Mesenchymal stem cell (in vitro differentiated cells and primary cell): ENCODE measurements around the gene TP53INP2.

Experiments used
- DNase-seq: peaks from one replicate; pipeline ENCODE4 v3.0.0-alpha.2; 2013
- H2AFZ ChIP-seq: one replicate; pipeline ENCODE4 v1.6.1; 2013; ENCODE audit warnings: low read depth, mild to moderate bottlenecking, control low read depth, inconsistent platforms, low read length, moderate library complexity
- H2AK5ac ChIP-seq: 2 replicates; pipeline ENCODE4 v1.6.1; 2013; ENCODE audit warnings: low read length, moderate library complexity, mild to moderate bottlenecking, inconsistent platforms; ENCODE audit not compliant: severe bottlenecking
- H2BK120ac ChIP-seq: one replicate; pipeline ENCODE4 v1.6.1; 2013; ENCODE audit warnings: low read depth, mild to moderate bottlenecking, inconsistent platforms, low read length, moderate library complexity
- H2BK12ac ChIP-seq, 2 experiments: one replicate each; pipeline ENCODE4 v1.6.1; 2013; ENCODE audit warnings: inconsistent platforms in 2 of 2, low read length in 2 of 2, mild to moderate bottlenecking in 2 of 2, moderate library complexity in 2 of 2, control low read depth in 1 of 2
- H2BK15ac ChIP-seq: one replicate; pipeline ENCODE4 v1.6.1; 2013; ENCODE audit warnings: mild to moderate bottlenecking, low read depth, inconsistent platforms; ENCODE audit not compliant: poor library complexity, severe bottlenecking
- H2BK5ac ChIP-seq: 2 replicates; pipeline ENCODE4 v1.6.1; 2013; ENCODE audit warnings: low read depth, mild to moderate bottlenecking, low read length, control low read depth, inconsistent platforms; ENCODE audit not compliant: poor library complexity, severe bottlenecking
- H3K14ac ChIP-seq, 2 experiments: one replicate each; pipeline ENCODE4 v1.6.1; 2013; ENCODE audit warnings: inconsistent platforms in 2 of 2, low read length in 2 of 2, control low read depth in 1 of 2, mild to moderate bottlenecking in 1 of 2, moderate library complexity in 1 of 2
- H3K18ac ChIP-seq, 2 experiments: one replicate each; pipeline ENCODE4 v1.6.1; 2013; ENCODE audit warnings: inconsistent platforms in 2 of 2, low read length in 2 of 2, control low read depth in 1 of 2, low read depth in 1 of 2, mild to moderate bottlenecking in 1 of 2
- H3K23ac ChIP-seq, 2 experiments: one replicate each; pipeline ENCODE4 v1.6.1; 2013; ENCODE audit warnings: inconsistent platforms in 2 of 2, low read length in 2 of 2, mild to moderate bottlenecking in 2 of 2, moderate library complexity in 2 of 2, control low read depth in 1 of 2
- H3K27ac ChIP-seq: 2 replicates; pipeline ENCODE4 v1.5.1; 2013; ENCODE audit warnings: mild to moderate bottlenecking, moderate library complexity, low read length, control low read depth, inconsistent platforms; ENCODE audit not compliant: poor library complexity, severe bottlenecking
- H3K27me3 ChIP-seq, 2 experiments: 2 replicates each; pipeline versions ENCODE4 v1.6.1 to v1.7.0; 2013; ENCODE audit warnings: low read length in 2 of 2, mild to moderate bottlenecking in 2 of 2, moderate library complexity in 2 of 2, control low read depth in 1 of 2, inconsistent platforms in 1 of 2; ENCODE audit not compliant: control insufficient read depth in 1 of 2, insufficient read depth in 1 of 2
- H3K36me3 ChIP-seq, 2 experiments: 2 replicates each; pipeline versions ENCODE4 v1.6.1 to v1.7.0; 2013; ENCODE audit warnings: low read length in 2 of 2, control low read depth in 1 of 2, inconsistent platforms in 1 of 2, low read depth in 1 of 2, mild to moderate bottlenecking in 1 of 2; ENCODE audit not compliant: insufficient read depth in 2 of 2, control insufficient read depth in 1 of 2
- H3K4ac ChIP-seq, 2 experiments: one replicate each; pipeline ENCODE4 v1.6.1; 2013; ENCODE audit warnings: inconsistent platforms in 2 of 2, low read length in 2 of 2, mild to moderate bottlenecking in 2 of 2, moderate library complexity in 2 of 2, control low read depth in 1 of 2, low read depth in 1 of 2
- H3K4me1 ChIP-seq: 2 replicates; pipeline ENCODE4 v1.6.1; 2013; ENCODE audit warnings: low read depth, low read length, control low read depth; ENCODE audit not compliant: control insufficient read depth, insufficient read depth
- H3K4me2 ChIP-seq: 2 replicates; pipeline ENCODE4 v1.6.1; 2013; ENCODE audit warnings: low read length, mild to moderate bottlenecking, inconsistent platforms; ENCODE audit not compliant: poor library complexity, severe bottlenecking
- H3K4me3 ChIP-seq, 2 experiments: 2 replicates each; pipeline versions ENCODE4 v1.5.1 to v1.7.0; 2013; ENCODE audit warnings: low read length in 2 of 2, mild to moderate bottlenecking in 2 of 2, control low read depth in 1 of 2, low read depth in 1 of 2; ENCODE audit not compliant: insufficient read depth in 1 of 2
- H3K79me1 ChIP-seq: replicated peaks from 2 replicates; pipeline ENCODE4 v1.6.1; 2013; ENCODE audit warnings: mild to moderate bottlenecking, control low read depth, low read length, inconsistent platforms; ENCODE audit not compliant: poor library complexity, severe bottlenecking
- H3K9ac ChIP-seq: 2 replicates; pipeline ENCODE4 v1.7.0; 2013; ENCODE audit warnings: mild to moderate bottlenecking, low read length, moderate library complexity
- H3K9me3 ChIP-seq: 2 replicates; pipeline ENCODE4 v1.7.0; 2013; ENCODE audit warnings: mild to moderate bottlenecking, low read length; ENCODE audit not compliant: control insufficient read depth
- H4K8ac ChIP-seq: one replicate; pipeline ENCODE4 v1.6.1; 2013; ENCODE audit warnings: inconsistent platforms, mild to moderate bottlenecking, low read length, moderate library complexity
- H4K91ac ChIP-seq: one replicate; pipeline ENCODE4 v1.6.1; 2013; ENCODE audit warnings: mild to moderate bottlenecking, low read length, inconsistent platforms
- WGBS: methylation state at CpG from one replicate; pipeline ENCODE4 v1.1.7; 2013; ENCODE audit warnings: mixed read lengths; 5-methylcytosine and 5-hydroxymethylcytosine counted together

TP53INP2 gene

GRCh38 chr20:34689486-34689885 lies 14.7 kb upstream of the TP53INP2 start:
- Histone ChIP-seq H3K4ac (no peak overlapping the region), H3K27ac (no peak overlapping the region), H3K36me3 (no peaks in the 10 kb centered on the region), H3K4me2 (no peak overlapping the region), H3K9ac (no peak overlapping the region), H2BK5ac (no peak overlapping the region), H2AK5ac (no peak overlapping the region), H4K91ac (no peak overlapping the region), H3K79me1 (no peaks in the 10 kb centered on the region), H2BK12ac (no peak overlapping the region), H4K8ac (peak overlapping the region; percentile 7), H3K18ac (no peak overlapping the region), H3K23ac (no peak overlapping the region), H3K27me3 (no peaks in the 10 kb centered on the region), H2AFZ (no peak overlapping the region), H3K4me1 (no peaks in the 10 kb centered on the region), H3K14ac (no peak overlapping the region), H3K9me3 (no peaks in the 10 kb centered on the region), H3K4me3 (no peak overlapping the region), H2BK120ac (no peak overlapping the region), H2BK15ac (no peak overlapping the region)
- DNase-seq: peak; percentile 48
- WGBS: 67% methylated on average over 2 of the region's 2 CpGs

GRCh38 chr20:34691838-34692237 lies 12.3 kb upstream of the TP53INP2 start:
- Histone ChIP-seq H2BK15ac (no peak overlapping the region), H2BK120ac (no peak overlapping the region), H3K4me3 (no peak overlapping the region), H3K4me1 (no peaks in the 10 kb centered on the region), H3K4ac (no peak overlapping the region), H3K9me3 (no peaks in the 10 kb centered on the region), H4K8ac (no peak overlapping the region), H3K4me2 (no peak overlapping the region), H4K91ac (no peak overlapping the region), H3K18ac (no peak overlapping the region), H2AK5ac (no peak overlapping the region), H2BK12ac (no peak overlapping the region), H3K27ac (no peak overlapping the region), H3K79me1 (no peaks in the 10 kb centered on the region), H3K14ac (no peak overlapping the region), H3K9ac (no peak overlapping the region), H3K27me3 (no peaks in the 10 kb centered on the region), H3K23ac (no peak overlapping the region), H2BK5ac (no peak overlapping the region), H2AFZ (no peak overlapping the region), H3K36me3 (no peaks in the 10 kb centered on the region)
- WGBS: 87% methylated on average over 2 of the region's 3 CpGs
- no peak for DNase-seq

- Histone ChIP-seq H3K4me1 (no peaks in the 10 kb centered on the region), H3K9ac (no peak overlapping the region), H3K27me3 (peaks cover 0 to 8% of the 10 kb centered on the region in 2 experiments), H2AK5ac (no peak overlapping the region), H2BK5ac (no peak overlapping the region), H3K23ac (no peak overlapping the region), H4K91ac (no peak overlapping the region), H3K14ac (no peak overlapping the region), H3K4ac (no peak overlapping the region), H3K27ac (no peak overlapping the region), H3K79me1 (no peaks in the 10 kb centered on the region), H3K4me3 (no peak overlapping the region), H3K36me3 (no peaks in the 10 kb centered on the region), H2BK120ac (no peak overlapping the region), H3K9me3 (no peaks in the 10 kb centered on the region), H2BK15ac (no peak overlapping the region), H2BK12ac (peak overlapping the region in 1 of 2 experiments; percentile 37), H3K18ac (no peak overlapping the region), H4K8ac (no peak overlapping the region), H3K4me2 (no peak overlapping the region), H2AFZ (no peak overlapping the region)
- WGBS: 65% methylated on average over 4 of the region's 4 CpGs
- DNase-seq: no peak
Measured at GRCh38 chr20:34693414-34693813, 10.7 kb upstream of the TP53INP2 start.

DNA sequence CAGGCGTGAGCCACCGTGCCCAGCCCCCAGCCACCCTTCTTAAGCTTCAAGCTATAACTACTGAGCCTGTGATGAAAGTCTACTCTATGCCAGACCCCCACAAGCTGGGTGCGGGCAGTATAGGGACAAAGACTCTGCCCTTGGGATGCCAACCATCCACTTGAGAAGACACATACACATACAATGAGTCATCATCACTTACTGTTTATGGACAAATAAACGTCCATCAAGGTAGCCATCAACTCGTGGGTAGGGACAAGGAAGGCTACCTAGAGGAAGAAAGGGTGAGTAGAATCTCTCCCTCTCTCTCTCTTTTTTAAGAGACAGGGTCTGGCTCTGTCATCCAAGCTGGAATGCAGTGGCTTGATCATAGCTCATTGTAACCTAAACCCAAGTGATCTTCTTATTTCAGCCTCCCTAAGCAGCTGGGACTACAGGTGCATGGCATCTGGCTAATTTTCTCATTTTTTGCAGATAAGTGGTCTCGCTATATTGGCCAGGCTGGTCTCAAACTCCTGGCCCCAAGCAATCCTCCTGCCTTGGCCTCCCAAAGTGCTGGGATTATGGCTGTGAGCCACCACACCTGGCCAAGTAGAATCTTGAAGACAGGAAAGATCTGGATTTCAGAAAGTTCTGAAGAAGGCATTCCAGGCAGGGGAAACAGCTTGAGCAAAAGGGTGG lies 2.6 kb upstream of the TP53INP2 start:
- H3K18ac ChIP-seq: no peak overlapping the region
- WGBS: 66% methylated on average over 6 of the region's 6 CpGs

More for the DNA sequence above, 2.6 kb upstream of the TP53INP2 start:
- no peak overlapping the region for H2AK5ac ChIP-seq
- no peaks in the 10 kb centered on the region for H3K9me3 ChIP-seq
- H3K36me3 ChIP-seq: no peaks in the 10 kb centered on the region
- no peak overlapping the region for H2BK5ac ChIP-seq
- H2AFZ ChIP-seq: no peak overlapping the region
- H2BK15ac ChIP-seq: no peak overlapping the region
- no peak overlapping the region for H4K8ac ChIP-seq
- no peak overlapping the region for H3K4me3 ChIP-seq
- no peak overlapping the region for H4K91ac ChIP-seq
- no peak overlapping the region for H2BK120ac ChIP-seq
- H3K79me1 ChIP-seq: peaks cover 3% of the 10 kb centered on the region
- no peak overlapping the region for H3K9ac ChIP-seq
- no peak overlapping the region for H3K27ac ChIP-seq
- no peak overlapping the region for H3K14ac ChIP-seq
- no peak overlapping the region for H3K4ac ChIP-seq
- peaks cover 0 to 22% of the 10 kb centered on the region in 2 experiments for H3K27me3 ChIP-seq
- no peak for DNase-seq
- no peak overlapping the region for H3K4me2 ChIP-seq
- no peak overlapping the region for H3K23ac ChIP-seq
- peaks cover 13% of the 10 kb centered on the region for H3K4me1 ChIP-seq
- H2BK12ac ChIP-seq: no peak overlapping the region
